ENCODE measurements around the gene OR10H5.
A peak's percentile ranks its signal among the peaks of the same experiment; 100 is the strongest.

GRCh38 chr19:15759962-15760565, 27.4 kb upstream of the OR10H5 start:
- peak in 5 of 12 donors; percentile 11 to 23 (median 12) for TF ChIP-seq CTCF (IDR thresholded peaks at IDR 0.05)
- no peak for TF ChIP-seq POLR2A (IDR thresholded peaks at IDR 0.05)
